T1000 (cell line): Measurements from ENCODE around the gene SPRYD3.
A peak's percentile ranks its signal among the peaks of the same experiment; 100 is the strongest.
"Not testable (repeated sequence)": the region's sequence is repeated elsewhere in the genome, so short reads cannot be mapped to it uniquely, and the experiment has no call there.

ENCODE experiments used
- DNase-seq: peaks from one replicate; lab custom pipeline; 2025; ENCODE audit warnings: mixed read lengths; lab: John Stamatoyannopoulos, UW

The SPRYD3 gene

GRCh38 chr12:53079226-53080117 is at the start of gene SPRYD3:
SPRYD3 (minus strand) TSS chr12:53079390; CDS start chr12:53079333, 57 bp downstream.
- DNase-seq: peak; percentile 98

- DNase-seq: no peak
Measured at GRCh38 chr12:53127169-53127568, 48.0 kb upstream of the SPRYD3 start.

GRCh38 chr12:53124352-53124723 is 45.1 kb upstream of the SPRYD3 start:
- DNase-seq: no peak

- DNase-seq: peak; percentile 6
Measured at GRCh38 chr12:53123578-53124351, 44.6 kb upstream of the SPRYD3 start.

GRCh38 chr12:53122961-53123468 is 43.8 kb upstream of the SPRYD3 start:
- peak; percentile 53 for DNase-seq

- DNase-seq: no peak
Measured at GRCh38 chr12:53120685-53121525, 41.7 kb upstream of the SPRYD3 start.

- no peak for DNase-seq
Measured at GRCh38 chr12:53118751-53119300, 39.6 kb upstream of the SPRYD3 start.

- no peak for DNase-seq
Measured at GRCh38 chr12:53115891-53116648, 36.9 kb upstream of the SPRYD3 start.

GRCh38 chr12:53115112-53115890 is 36.1 kb upstream of the SPRYD3 start:
- no peak for DNase-seq

GRCh38 chr12:53113951-53114350 is 34.8 kb upstream of the SPRYD3 start:
- DNase-seq: no peak

- DNase-seq: no peak
Measured at GRCh38 chr12:53113136-53113705, 34.0 kb upstream of the SPRYD3 start.

GRCh38 chr12:53112431-53112830 is 33.2 kb upstream of the SPRYD3 start:
- not testable (repeated sequence) for DNase-seq

GRCh38 chr12:53107122-53107521 is 27.9 kb upstream of the SPRYD3 start:
- DNase-seq: no peak

GRCh38 chr12:53105712-53106439 is 26.7 kb upstream of the SPRYD3 start:
- DNase-seq: no peak

- DNase-seq: no peak
Measured at GRCh38 chr12:53105256-53105655, 26.1 kb upstream of the SPRYD3 start.

GRCh38 chr12:53103860-53104305 is 24.7 kb upstream of the SPRYD3 start:
- DNase-seq: no peak

GRCh38 chr12:53102883-53103807 is 24.0 kb upstream of the SPRYD3 start, which contains the start of gene SOAT2:
SOAT2 (plus strand) TSS chr12:53103486; CDS start chr12:53103578, 92 bp downstream.
- DNase-seq: no peak
